WERI-Rb-1 (cell line): ENCODE measurements around the gene ITGAX.

Source experiments
- DNase-seq: peaks from one replicate; pipeline ENCODE4 v3.0.0-alpha.2; 2020
- H3K27ac ChIP-seq: fragments of 250-450 bp; sonication (Bioruptor Pico); 2 replicates; pipeline ENCODE4 v1.5.1; 2020; ENCODE audit warnings: mild to moderate bottlenecking, moderate library complexity
- H3K27me3 ChIP-seq: fragments of 250-450 bp; sonication (Bioruptor Pico); 2 replicates; pipeline ENCODE4 v1.5.1; 2021; ENCODE audit warnings: mild to moderate bottlenecking, low read depth, moderate library complexity; ENCODE audit not compliant: insufficient read depth, severe bottlenecking
- H3K36me3 ChIP-seq: fragments of 250-450 bp; sonication (Bioruptor Pico); 2 replicates; pipeline ENCODE4 v1.5.1; 2020; ENCODE audit warnings: mild to moderate bottlenecking, moderate library complexity
- H3K4me3 ChIP-seq: 2 replicates; pipeline ENCODE4 v1.5.1; 2011; ENCODE audit warnings: low read depth, mild to moderate bottlenecking, control low read depth, low read length
- H3K9me3 ChIP-seq: fragments of 250-450 bp; sonication (Bioruptor Pico); 2 replicates; pipeline ENCODE4 v1.5.1; 2021; ENCODE audit warnings: mild to moderate bottlenecking, moderate library complexity; ENCODE audit not compliant: severe bottlenecking
- TF ChIP-seq, protein P1 (sequence below): IDR thresholded peaks from 2 replicates; pipeline ENCODE4 v1.5.1; 2011; ENCODE audit warnings: low read depth, mild to moderate bottlenecking, control low read depth, inconsistent platforms, low read length

ITGAX gene

DNA sequence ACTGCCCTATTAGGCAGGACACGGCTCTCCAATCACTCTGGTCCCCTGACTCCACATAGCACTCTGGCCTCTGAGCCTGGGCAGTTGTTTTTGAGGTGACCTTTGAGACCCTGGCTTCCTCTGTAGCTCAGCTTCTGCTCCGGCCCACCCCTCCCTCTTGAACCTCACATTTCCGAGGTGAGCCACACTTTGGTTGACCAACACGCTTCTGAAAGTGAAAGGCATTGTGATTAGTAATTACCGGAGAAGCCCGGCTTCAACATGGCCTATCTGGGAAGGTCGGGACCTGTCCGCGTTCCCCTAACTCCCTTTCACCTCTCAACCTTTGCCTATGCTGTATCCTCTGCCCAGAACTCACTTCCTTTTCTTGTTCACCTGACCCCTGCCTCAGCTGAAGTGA, 10.3 kb upstream of the ITGAX start:
- TF ChIP-seq, protein P1, sequence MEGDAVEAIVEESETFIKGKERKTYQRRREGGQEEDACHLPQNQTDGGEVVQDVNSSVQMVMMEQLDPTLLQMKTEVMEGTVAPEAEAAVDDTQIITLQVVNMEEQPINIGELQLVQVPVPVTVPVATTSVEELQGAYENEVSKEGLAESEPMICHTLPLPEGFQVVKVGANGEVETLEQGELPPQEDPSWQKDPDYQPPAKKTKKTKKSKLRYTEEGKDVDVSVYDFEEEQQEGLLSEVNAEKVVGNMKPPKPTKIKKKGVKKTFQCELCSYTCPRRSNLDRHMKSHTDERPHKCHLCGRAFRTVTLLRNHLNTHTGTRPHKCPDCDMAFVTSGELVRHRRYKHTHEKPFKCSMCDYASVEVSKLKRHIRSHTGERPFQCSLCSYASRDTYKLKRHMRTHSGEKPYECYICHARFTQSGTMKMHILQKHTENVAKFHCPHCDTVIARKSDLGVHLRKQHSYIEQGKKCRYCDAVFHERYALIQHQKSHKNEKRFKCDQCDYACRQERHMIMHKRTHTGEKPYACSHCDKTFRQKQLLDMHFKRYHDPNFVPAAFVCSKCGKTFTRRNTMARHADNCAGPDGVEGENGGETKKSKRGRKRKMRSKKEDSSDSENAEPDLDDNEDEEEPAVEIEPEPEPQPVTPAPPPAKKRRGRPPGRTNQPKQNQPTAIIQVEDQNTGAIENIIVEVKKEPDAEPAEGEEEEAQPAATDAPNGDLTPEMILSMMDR: no peak
- Histone ChIP-seq H3K27me3 (peaks cover 35% of the 10 kb centered on the region), H3K27ac (no peak overlapping the region), H3K4me3 (no peak overlapping the region), H3K36me3 (no peaks in the 10 kb centered on the region), H3K9me3 (no peaks in the 10 kb centered on the region)
- DNase-seq: no peak

DNA sequence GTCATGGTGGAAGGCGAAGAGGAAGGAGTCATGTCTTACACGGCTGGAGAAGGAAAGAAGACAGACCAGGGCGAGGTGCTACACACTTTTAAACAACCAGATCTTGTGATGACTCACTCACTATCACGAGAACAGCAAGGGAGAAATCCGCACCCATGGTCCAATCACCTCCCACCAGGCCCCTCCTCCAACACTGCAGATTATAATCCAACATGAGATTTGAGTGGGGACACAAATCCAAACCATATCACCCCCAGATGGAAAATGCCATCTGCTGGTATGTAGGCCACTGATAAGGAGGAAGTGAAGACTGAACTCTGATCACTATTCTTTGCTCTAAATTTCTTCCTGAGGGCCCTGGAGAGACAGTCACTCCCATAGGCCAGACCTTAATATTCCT, 7.5 kb upstream of the ITGAX start:
- TF ChIP-seq, protein P1: no peak
- no peaks in the 10 kb centered on the region for H3K36me3 ChIP-seq
- no peak for DNase-seq
- no peak overlapping the region for H3K27ac ChIP-seq
- H3K27me3 ChIP-seq: peaks cover 59% of the 10 kb centered on the region
- no peak overlapping the region for H3K4me3 ChIP-seq
- no peaks in the 10 kb centered on the region for H3K9me3 ChIP-seq

DNA sequence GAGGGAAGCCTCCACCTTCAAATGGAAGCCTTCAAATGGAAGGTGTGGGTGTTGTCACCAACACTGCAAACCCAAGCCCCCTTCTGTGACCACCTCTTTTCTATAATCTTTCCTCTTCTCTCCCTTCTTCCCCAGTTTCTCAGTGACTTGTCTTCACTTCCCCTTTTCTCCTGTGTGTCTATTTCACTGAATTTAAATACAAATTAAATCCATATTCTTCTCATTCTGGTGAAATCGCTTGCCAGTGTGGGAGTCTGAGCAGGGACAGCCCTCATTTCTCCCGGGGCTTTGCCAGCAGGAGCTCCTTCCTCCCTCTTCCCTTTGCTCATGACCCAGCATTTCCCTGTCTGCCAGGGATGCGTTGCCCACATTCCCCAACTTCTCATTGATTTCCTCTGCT, 6.4 kb upstream of the ITGAX start:
- Histone ChIP-seq H3K9me3 (no peaks in the 10 kb centered on the region), H3K27ac (no peak overlapping the region), H3K36me3 (no peaks in the 10 kb centered on the region), H3K27me3 (peaks cover 65% of the 10 kb centered on the region), H3K4me3 (no peak overlapping the region)
- DNase-seq: no peak
- TF ChIP-seq, protein P1: no peak

DNA sequence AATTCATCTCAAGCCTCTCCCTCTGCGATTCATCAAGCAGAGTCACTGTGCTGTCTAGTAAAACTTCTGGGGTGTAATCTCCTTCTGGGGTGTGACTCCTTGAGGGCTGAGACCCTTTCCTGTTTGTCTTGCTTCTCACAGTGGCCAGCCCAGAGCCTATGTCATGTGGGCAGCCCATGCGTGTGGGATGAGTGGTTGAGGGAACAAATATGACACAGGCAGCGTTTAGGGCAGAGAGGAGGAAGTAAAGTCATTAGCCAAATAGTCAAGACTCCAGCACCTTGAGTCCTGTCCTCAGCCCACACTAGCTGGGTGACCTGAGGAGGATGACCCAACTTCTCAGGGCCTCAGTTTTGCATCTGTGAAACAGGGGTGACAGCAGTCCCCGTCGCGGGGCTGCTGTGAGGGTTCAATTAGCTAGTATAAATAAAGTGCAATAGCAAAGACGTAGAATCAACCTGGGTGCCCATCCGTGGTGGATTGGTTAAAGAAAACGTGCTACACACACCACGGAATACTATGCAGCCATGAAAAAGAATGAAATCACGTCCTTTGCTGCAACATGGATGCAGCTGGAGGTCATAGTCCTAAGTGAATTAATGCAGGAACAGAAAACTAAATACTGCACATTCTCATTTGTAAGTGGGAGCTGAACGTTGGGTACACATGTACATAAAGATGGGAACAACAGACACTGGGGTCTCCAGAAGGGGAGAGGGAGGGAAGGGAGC, 4.5 kb upstream of the ITGAX start:
- Histone ChIP-seq H3K36me3 (no peaks in the 10 kb centered on the region), H3K27ac (no peak overlapping the region), H3K9me3 (no peaks in the 10 kb centered on the region), H3K4me3 (no peak overlapping the region), H3K27me3 (peaks cover 72% of the 10 kb centered on the region)
- TF ChIP-seq, protein P1: no peak
- DNase-seq: no peak

DNA sequence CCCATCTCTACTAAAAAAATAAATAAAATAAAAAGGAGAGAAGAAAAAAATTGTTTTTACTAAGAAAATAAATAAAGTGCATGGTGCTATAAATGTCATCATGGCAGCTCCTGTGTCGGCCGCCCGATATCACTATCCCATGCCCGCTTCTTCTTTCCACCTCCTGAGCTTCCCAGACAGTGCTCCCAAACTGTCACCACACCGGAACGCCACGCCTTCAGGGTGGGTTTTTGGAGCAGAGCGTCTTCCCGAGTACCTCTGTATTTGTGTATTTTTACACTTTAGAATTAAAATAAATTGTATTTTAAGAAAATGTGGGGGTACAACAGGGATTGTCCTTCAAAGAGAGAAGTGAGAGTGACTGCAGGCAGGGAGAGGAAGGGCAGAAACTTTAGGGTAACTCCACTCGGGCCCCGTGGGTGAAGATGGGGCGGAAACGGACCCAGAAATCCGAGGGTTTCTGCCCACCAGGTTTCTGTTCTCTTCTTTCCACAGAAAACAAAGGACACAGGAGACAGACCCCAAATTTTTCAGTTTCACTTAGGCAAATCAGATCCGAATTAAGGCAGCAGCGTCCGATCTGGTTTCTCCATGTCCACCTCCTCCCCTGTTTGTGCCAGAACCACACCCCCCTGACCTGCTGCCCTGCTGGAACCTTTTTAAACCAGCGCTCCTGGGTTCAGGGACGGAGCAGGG, 3.6 kb upstream of the ITGAX start:
- H3K27ac ChIP-seq: no peak overlapping the region
- H3K27me3 ChIP-seq: peaks cover 72% of the 10 kb centered on the region
- no peak for DNase-seq
- H3K36me3 ChIP-seq: no peaks in the 10 kb centered on the region
- H3K4me3 ChIP-seq: no peak overlapping the region
- H3K9me3 ChIP-seq: no peaks in the 10 kb centered on the region
- TF ChIP-seq, protein P1: no peak
